Activated CD8-positive, alpha-beta T cell treated with anti-CD3 and anti-CD28 coated beads for 36 hours (primary cell): ENCODE measurements around the gene TRAF3IP3. TPM values are rescaled to one million over a fixed set of nuclear protein-coding genes. Genes with fewer than 3 reads are reported as not detected.

Experiments used
- ATAC-seq: fragments of 200-7000 bp; cut with Tn5 transposase; one replicate; pipeline ENCODE4 v1.10.0; 2021; ENCODE audit warnings: mild to moderate bottlenecking, moderate library complexity
- CTCF ChIA-PET: fragments of 350-600 bp; sonication (Branson Sonifier 250); formaldehyde crosslinking; loops from one replicate; lab custom pipeline; 2021; ENCODE audit warnings: antibody characterized with exemption; lab: Charles Lee
- POLR2A ChIA-PET: fragments of 350-600 bp; sonication (Branson Sonifier 250); formaldehyde crosslinking; loops from one replicate; lab custom pipeline; 2021; ENCODE audit warnings: antibody characterized with exemption; lab: Charles Lee
- DNase-seq: peaks from one replicate; pipeline ENCODE4 v3.0.0-alpha.2; 2020
- H3K27ac Mint-ChIP-seq: one replicate; pipeline ENCODE4 v1.8.0; 2021; ENCODE audit warnings: mild to moderate bottlenecking, mixed read lengths
- H3K27me3 Mint-ChIP-seq: one replicate; pipeline ENCODE4 v1.8.0; 2021; ENCODE audit warnings: mixed read lengths
- H3K36me3 Mint-ChIP-seq: one replicate; pipeline ENCODE4 v1.8.0; 2021; ENCODE audit warnings: low read depth, mixed read lengths
- H3K4me1 Mint-ChIP-seq: one replicate; pipeline ENCODE4 v1.8.0; 2021; ENCODE audit warnings: low read depth, mixed read lengths
- H3K4me3 Mint-ChIP-seq: one replicate; pipeline ENCODE4 v1.8.0; 2021; ENCODE audit warnings: mild to moderate bottlenecking, moderate library complexity, mixed read lengths
- H3K9me3 Mint-ChIP-seq: one replicate; pipeline ENCODE4 v1.8.0; 2021; ENCODE audit warnings: mixed read lengths
- intact Hi-C: fragments of 100-400 bp; cut with micrococcal nuclease; formaldehyde crosslinking; loops from one replicate; pipeline ENCODE4 v1.10.0; 2022
- total RNA-seq, 2 experiments: library from RNA; stranded (reverse); gene quantifications; one replicate each; pipeline ENCODE4 v1.2.3, GENCODE V29; 2021
- TF ChIP-seq, protein P1 (sequence below): fragments of 200-600 bp; IDR thresholded peaks from one replicate; pipeline ENCODE4 v1.8.0; 2022; ENCODE audit warnings: antibody characterized with exemption, mild to moderate bottlenecking

The TRAF3IP3 gene
- total RNA-seq, 2 experiments from 2014 or later = 194 TPM

DNA sequence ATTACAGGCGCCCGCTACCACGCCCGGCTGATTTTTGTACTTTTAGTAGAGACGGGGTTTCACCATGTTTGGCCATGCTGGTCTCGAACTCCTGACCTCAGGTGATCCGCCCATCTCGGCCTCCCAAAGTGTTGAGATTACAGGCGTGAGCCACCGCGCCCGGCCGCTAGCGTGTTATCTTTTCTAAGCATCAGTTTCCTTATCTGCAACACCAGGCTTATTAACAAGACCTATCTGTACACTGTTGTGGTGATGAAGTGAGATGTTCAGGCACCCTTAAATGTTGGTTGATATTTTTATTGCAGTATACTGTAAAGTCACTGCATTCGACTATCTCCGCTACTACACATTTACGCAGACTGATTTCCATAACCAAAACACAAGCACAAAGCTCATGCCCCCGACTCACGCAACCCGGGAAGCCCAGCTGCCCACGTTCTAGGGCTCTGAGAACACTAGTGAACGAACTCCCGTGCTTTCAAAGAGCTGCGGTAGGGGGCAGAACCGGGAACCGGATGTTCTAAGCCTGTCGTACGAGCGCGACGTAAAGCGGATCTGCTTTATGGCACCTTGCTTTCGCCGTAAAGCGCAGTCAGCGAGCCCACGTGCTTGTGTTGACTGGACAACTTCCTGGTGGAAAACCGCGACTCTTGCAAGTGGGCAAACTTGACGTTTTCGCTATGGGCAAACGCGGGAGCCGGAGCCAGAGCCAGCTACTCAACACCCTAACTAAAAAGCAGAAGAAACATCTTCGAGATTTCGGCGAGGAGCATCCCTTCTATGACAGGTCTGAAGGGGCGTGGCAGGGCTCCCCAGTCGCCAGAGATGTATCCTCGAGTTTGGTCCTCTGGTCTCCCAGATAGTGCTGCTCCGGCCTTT is 71.8 kb downstream of the TRAF3IP3 start, which contains the start of gene UTP25:
UTP25 (plus strand) TSS at position 589 of the 879 bp plus-strand sequence; CDS start at position 681, 92 bp downstream.
- peak within 1 kb of the TSS; percentile 76 for H3K4me3 Mint-ChIP-seq
- POLR2A ChIA-PET = interaction anchor here (0.5 to 3.0 kb wide), 10 partner anchors 9 to 71 kb away, joined by 3 to 18 read pairs (median 3); no protein-coding TSS in a partner anchor
- intact Hi-C loops = loop anchor here (5.0 kb wide), 1 partner anchor 60 kb away; no protein-coding TSS in a partner anchor

DNA sequence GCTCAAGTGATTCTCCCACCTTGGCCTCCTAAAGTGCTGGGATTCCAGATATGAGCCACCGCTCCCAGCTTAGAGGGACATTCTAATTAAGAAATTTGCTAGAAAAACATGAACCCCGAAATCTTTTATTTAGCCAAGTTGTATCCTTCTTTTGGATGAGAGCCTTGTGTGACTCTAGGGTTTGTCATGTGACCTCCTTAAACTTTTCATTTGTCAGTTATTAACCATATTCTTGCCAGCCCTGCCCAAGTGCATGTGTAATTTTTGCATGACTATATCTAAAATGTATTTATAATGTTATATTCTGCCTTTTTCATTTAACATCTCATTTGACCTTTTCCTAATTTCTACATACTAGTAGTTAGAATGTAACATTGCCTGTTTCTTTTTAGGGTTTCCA is 73.9 kb downstream of the TRAF3IP3 start:
- peak overlapping the region; percentile 46 for H3K27ac Mint-ChIP-seq
- H3K4me1 Mint-ChIP-seq = peaks cover 48% of the 10 kb centered on the region
- intact Hi-C loops = loop anchor here (5.0 kb wide), 1 partner anchor 62 kb away; no protein-coding TSS in a partner anchor
- POLR2A ChIA-PET = no interaction called here
- TF ChIP-seq, protein P1, sequence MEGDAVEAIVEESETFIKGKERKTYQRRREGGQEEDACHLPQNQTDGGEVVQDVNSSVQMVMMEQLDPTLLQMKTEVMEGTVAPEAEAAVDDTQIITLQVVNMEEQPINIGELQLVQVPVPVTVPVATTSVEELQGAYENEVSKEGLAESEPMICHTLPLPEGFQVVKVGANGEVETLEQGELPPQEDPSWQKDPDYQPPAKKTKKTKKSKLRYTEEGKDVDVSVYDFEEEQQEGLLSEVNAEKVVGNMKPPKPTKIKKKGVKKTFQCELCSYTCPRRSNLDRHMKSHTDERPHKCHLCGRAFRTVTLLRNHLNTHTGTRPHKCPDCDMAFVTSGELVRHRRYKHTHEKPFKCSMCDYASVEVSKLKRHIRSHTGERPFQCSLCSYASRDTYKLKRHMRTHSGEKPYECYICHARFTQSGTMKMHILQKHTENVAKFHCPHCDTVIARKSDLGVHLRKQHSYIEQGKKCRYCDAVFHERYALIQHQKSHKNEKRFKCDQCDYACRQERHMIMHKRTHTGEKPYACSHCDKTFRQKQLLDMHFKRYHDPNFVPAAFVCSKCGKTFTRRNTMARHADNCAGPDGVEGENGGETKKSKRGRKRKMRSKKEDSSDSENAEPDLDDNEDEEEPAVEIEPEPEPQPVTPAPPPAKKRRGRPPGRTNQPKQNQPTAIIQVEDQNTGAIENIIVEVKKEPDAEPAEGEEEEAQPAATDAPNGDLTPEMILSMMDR = no peak
- CTCF ChIA-PET = interaction anchor here (1.0 to 1.4 kb wide), 2 partner anchors 10 to 55 kb away, joined by 3 read pairs; no protein-coding TSS in a partner anchor
- DNase-seq = no peak
- no peak for ATAC-seq
- no peaks in the 10 kb centered on the region for H3K27me3 Mint-ChIP-seq
- peak overlapping the region; percentile 76 for H3K4me3 Mint-ChIP-seq
- H3K36me3 Mint-ChIP-seq = peaks cover 47% of the 10 kb centered on the region
- no peaks in the 10 kb centered on the region for H3K9me3 Mint-ChIP-seq

More for the DNA sequence above, 71.8 kb downstream of the TRAF3IP3 start, which contains the start of gene UTP25:
- Mint-ChIP-seq H3K27me3 (peaks cover 4% of the 10 kb centered on the region), H3K9me3 (no peaks in the 10 kb centered on the region), H3K27ac (peak within 1 kb of the TSS; percentile 89), H3K4me1 (peaks cover 47% of the 10 kb centered on the region), H3K36me3 (peaks cover 27% of the 10 kb centered on the region)
- CTCF ChIA-PET = interaction anchor here (0.6 to 4.0 kb wide), 12 partner anchors 11 to 78 kb away, joined by 3 to 24 read pairs (median 3); no protein-coding TSS in a partner anchor
- peak; percentile 93 for ATAC-seq
- TF ChIP-seq, protein P1 = peak; percentile 20
- peak; percentile 98 for DNase-seq

DNA sequence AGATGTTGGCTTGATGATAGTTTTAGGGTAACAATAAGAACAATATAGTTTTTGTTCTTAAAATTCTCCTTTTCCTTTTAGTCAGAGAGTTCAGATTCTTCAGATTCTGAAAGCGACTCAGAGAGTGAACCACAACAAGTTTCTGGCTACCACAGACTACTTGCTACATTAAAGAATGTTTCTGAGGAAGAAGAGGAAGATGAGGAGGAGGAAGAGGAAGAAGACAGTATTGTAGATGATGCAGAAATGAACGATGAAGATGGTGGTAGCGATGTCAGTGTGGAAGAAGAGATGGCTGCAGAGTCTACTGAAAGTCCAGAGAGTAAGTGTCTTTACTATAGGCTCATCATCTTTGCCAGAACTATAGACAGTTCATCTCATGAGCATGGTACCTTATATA is 74.9 kb downstream of the TRAF3IP3 start:
- ATAC-seq = no peak
- H3K4me3 Mint-ChIP-seq = no peak overlapping the region
- peaks cover 58% of the 10 kb centered on the region for H3K4me1 Mint-ChIP-seq
- no peaks in the 10 kb centered on the region for H3K27me3 Mint-ChIP-seq
- no peaks in the 10 kb centered on the region for H3K9me3 Mint-ChIP-seq
- ChIA-PET CTCF (interaction anchor here (1.0 to 3.0 kb wide), 2 partner anchors 8 to 56 kb away, joined by 3 to 13 read pairs; no protein-coding TSS in a partner anchor), POLR2A (no interaction called here)
- H3K36me3 Mint-ChIP-seq = peaks cover 53% of the 10 kb centered on the region
- no peak overlapping the region for H3K27ac Mint-ChIP-seq
- TF ChIP-seq, protein P1 = no peak
- intact Hi-C loops = no loop called here
- DNase-seq = no peak

DNA sequence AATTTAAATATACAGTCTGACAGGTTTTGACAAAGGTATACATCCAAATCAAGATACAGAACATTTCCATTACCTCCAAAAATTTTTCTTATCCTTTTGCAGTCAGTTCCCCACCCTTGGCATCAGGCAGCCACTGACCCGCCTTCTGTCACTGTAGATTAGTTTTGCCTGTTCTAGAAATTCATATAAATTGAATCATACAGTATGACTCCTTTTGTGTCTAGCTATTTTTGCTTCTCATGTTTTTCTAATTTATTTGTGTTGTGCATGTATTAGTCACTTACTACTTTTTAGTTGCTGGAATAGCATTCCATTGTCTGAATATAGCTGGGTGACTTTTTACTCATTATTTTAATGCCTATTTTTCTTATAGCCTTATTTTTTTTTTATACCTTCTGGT is 75.8 kb downstream of the TRAF3IP3 start:
- no peak for DNase-seq
- intact Hi-C loops = no loop called here
- Mint-ChIP-seq H3K4me3 (no peak overlapping the region), H3K27ac (no peak overlapping the region), H3K27me3 (no peaks in the 10 kb centered on the region), H3K9me3 (no peaks in the 10 kb centered on the region), H3K4me1 (peaks cover 65% of the 10 kb centered on the region), H3K36me3 (peaks cover 61% of the 10 kb centered on the region)
- CTCF ChIA-PET = interaction anchor here (3.0 kb wide), 1 partner anchor 9 kb away, joined by 13 read pairs; no protein-coding TSS in a partner anchor
- POLR2A ChIA-PET = no interaction called here
- TF ChIP-seq, protein P1 = no peak
- no peak for ATAC-seq

Other genes starting within 250 kb of the TRAF3IP3 start
- not detected for gene CAMK1G, start 172.3 kb upstream of the TRAF3IP3 start, total RNA-seq
- under 1 TPM; 0.60 to 0.70 TPM for gene LAMB3, start 103.6 kb upstream of the TRAF3IP3 start, total RNA-seq
- 1 to 10 TPM; 4.9 to 5.7 TPM for gene G0S2, start 80.6 kb upstream of the TRAF3IP3 start, total RNA-seq
- under 1 TPM; 0.47 to 0.59 TPM for gene HSD11B1, start 51.2 kb upstream of the TRAF3IP3 start, total RNA-seq
- gene C1orf74, start 28.5 kb downstream of the TRAF3IP3 start, total RNA-seq = 1 to 10 TPM; 2.8 to 3.0 TPM
- 1 to 10 TPM; 1.2 TPM for gene IRF6, start 50.1 kb downstream of the TRAF3IP3 start, total RNA-seq
- gene UTP25, start 71.9 kb downstream of the TRAF3IP3 start, total RNA-seq = 1 to 10 TPM; 8.9 to 9.5 TPM
- gene SYT14, start 182.2 kb downstream of the TRAF3IP3 start, total RNA-seq = not detected